ENCODE data around the gene ABCG8. TPM values are rescaled to one million over a fixed set of nuclear protein-coding genes. Genes with fewer than 3 reads are reported as not detected.

The ABCG8 gene
- total RNA-seq, 6 experiments from 2014 or later: not detected

- no peak for TF ChIP-seq CTCF (IDR thresholded peaks at IDR 0.05)
- DNase-seq: no peak
- H3K4me3 Mint-ChIP-seq: no peak overlapping the region
- H3K27me3 Mint-ChIP-seq (ENCODE audit: insufficient read depth): peaks cover 47% of the 10 kb centered on the region
- no peaks in the 10 kb centered on the region for H3K9me3 Mint-ChIP-seq
- no peaks in the 10 kb centered on the region for H3K36me3 Mint-ChIP-seq (ENCODE audit: low read depth)
- H3K27ac Mint-ChIP-seq: no peak overlapping the region
- no peaks in the 10 kb centered on the region for H3K4me1 Mint-ChIP-seq (ENCODE audit: low read depth)
These were observed 12.9 kb upstream of the ABCG8 start for GRCh38 chr2:43825841-43826240.

DNA sequence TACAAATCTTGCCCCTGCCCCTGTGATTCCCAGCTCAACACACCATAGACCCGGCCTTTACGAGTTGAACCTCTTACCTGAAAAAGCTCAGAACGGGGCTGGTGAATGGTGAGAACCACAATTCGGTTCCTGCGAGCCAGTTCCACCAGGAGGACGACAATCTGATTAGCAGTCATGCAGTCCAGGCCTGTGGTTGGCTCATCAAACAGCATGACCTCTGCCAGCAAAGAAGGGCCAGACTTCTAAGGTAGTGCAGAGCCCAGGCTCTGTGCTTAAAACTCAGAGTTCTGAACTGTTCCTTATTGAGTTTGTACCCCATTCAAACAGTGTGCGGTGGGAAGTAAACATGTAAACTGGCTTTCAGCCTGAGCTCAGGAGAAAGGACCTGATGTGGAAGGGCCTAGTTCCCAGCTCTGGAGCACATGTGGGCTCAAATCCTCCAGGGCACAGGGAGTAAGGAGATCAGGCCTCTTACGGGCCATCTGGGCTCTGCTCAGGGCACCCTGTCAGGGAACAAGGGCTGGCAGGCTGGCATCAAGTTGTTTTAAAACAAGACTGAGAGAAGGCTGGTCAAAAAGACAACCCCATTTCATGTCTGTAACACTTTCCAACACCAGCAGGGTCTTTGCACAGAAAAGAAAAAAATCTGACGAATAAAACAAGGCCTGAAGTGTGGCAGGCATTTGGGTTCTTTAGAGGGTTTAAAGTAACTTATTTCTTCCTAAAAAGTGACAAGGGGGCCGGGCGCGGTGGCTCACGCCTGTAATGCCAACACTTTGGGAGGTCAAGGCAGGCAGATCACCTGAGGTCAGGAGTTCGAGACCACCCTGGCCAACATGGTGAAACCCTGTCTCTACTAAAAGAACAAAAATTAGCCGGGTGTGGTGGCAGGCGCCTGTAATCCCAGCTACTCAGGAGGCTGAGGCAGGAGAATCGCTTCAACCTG, 12.2 kb upstream of the ABCG8 start:
- Mint-ChIP-seq H3K9me3 (no peaks in the 10 kb centered on the region), H3K4me1 (ENCODE audit: low read depth) (no peaks in the 10 kb centered on the region; the same call in 1 of the 2 replicates), H3K4me3 (no peak overlapping the region), H3K36me3 (ENCODE audit: low read depth) (no peaks in the 10 kb centered on the region), H3K27ac (no peak overlapping the region), H3K27me3 (ENCODE audit: insufficient read depth) (peaks cover 49% of the 10 kb centered on the region)
- DNase-seq: no peak
- no peak for TF ChIP-seq CTCF (IDR thresholded peaks at IDR 0.05)

GRCh38 chr2:43831543-43832294, 7.1 kb upstream of the ABCG8 start:
- Mint-ChIP-seq H3K9me3 (no peaks in the 10 kb centered on the region), H3K27me3 (ENCODE audit: insufficient read depth) (peaks cover 31% of the 10 kb centered on the region), H3K36me3 (ENCODE audit: low read depth) (no peaks in the 10 kb centered on the region), H3K4me3 (no peak overlapping the region), H3K27ac (no peak overlapping the region), H3K4me1 (ENCODE audit: low read depth) (no peaks in the 10 kb centered on the region; the same call in 1 of the 2 replicates)
- no peak for TF ChIP-seq CTCF (IDR thresholded peaks at IDR 0.05)
- no peak for DNase-seq

GRCh38 chr2:43832457-43832856, 6.3 kb upstream of the ABCG8 start:
- Mint-ChIP-seq H3K4me1 (ENCODE audit: low read depth) (no peaks in the 10 kb centered on the region; the same call in 1 of the 2 replicates), H3K9me3 (no peaks in the 10 kb centered on the region), H3K4me3 (no peak overlapping the region), H3K27ac (no peak overlapping the region), H3K36me3 (ENCODE audit: low read depth) (no peaks in the 10 kb centered on the region), H3K27me3 (ENCODE audit: insufficient read depth) (peaks cover 31% of the 10 kb centered on the region)
- no peak for TF ChIP-seq CTCF (IDR thresholded peaks at IDR 0.05)
- DNase-seq: no peak

DNA sequence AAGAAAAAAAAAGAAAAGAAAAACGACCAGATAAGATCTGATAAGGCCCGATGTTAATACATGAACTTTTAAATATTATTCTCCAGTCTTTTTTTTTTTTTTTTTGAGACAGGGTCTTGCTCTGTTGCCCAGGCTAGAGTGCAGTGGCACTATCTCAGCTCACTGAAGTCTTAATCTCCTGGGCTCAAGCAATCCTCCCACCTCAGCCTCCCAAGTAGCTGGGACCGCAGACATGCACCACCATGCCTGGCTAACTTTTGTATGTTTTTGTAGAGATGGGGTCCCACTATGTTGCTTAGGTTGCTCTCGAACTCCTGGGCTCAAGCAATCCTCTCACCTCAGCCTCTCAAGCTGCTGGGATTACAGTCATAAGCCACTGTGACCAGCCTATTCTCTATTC, 1.7 kb upstream of the ABCG8 start:
- Mint-ChIP-seq H3K36me3 (ENCODE audit: low read depth) (no peaks in the 10 kb centered on the region), H3K4me1 (ENCODE audit: low read depth) (no peaks in the 10 kb centered on the region), H3K27ac (no peak overlapping the region), H3K27me3 (ENCODE audit: insufficient read depth) (peaks cover 22% of the 10 kb centered on the region), H3K4me3 (no peak overlapping the region), H3K9me3 (no peaks in the 10 kb centered on the region)
- no peak for TF ChIP-seq CTCF (IDR thresholded peaks at IDR 0.05)
- DNase-seq: no peak

Measured in HFFc6 (cell line).